ENCODE measurements around the gene SIM1.

- no peak for TF ChIP-seq EZH2phosphoT487 (IDR thresholded peaks at IDR 0.05; ENCODE audit: borderline replicate concordance)
- no peak for TF ChIP-seq CTCF (conservative IDR thresholded peaks at IDR 0.05; ENCODE audit: low read length)
These were observed 86.1 kb downstream of the SIM1 start for GRCh38 chr6:100378576-100378975.
